Keratinocyte (primary cell): ENCODE data around the gene CNGA4. TPM values are rescaled to one million over a fixed set of nuclear protein-coding genes. Genes with fewer than 3 reads are reported as not detected.

Source experiments
- DNase-seq: peaks from one replicate; pipeline ENCODE4 v3.0.0-alpha.2; 2011; ENCODE audit warnings: low read depth, missing footprints, low spot score
- FAIRE-seq: peaks from 2 replicates; lab custom pipeline; 2011; peaks lifted over from hg19 to GRCh38; lab: Jason Lieb, UNC
- H2AFZ ChIP-seq: 2 replicates; pipeline ENCODE4 v1.6.0; 2012; ENCODE audit warnings: low read length, control low read depth, inconsistent platforms; ENCODE audit not compliant: control insufficient read depth
- H3K27ac ChIP-seq: 2 replicates; pipeline ENCODE4 v1.5.1; 2011; ENCODE audit warnings: low read length; ENCODE audit not compliant: control insufficient read depth, insufficient read depth
- H3K27me3 ChIP-seq: 3 replicates; pipeline ENCODE4 v1.6.0; 2011; ENCODE audit warnings: low read length; ENCODE audit not compliant: control insufficient read depth, insufficient read depth; ENCODE audit errors: extremely low read depth
- H3K36me3 ChIP-seq, 2 experiments: 2 replicates in 1 of 2; 3 replicates in 1 of 2; pipeline ENCODE4 v1.5.1; 2011; ENCODE audit warnings: low read length in 2 of 2, mild to moderate bottlenecking in 1 of 2; ENCODE audit not compliant: control insufficient read depth in 2 of 2, insufficient read depth in 2 of 2; ENCODE audit errors: extremely low read depth in 1 of 2
- H3K4me1 ChIP-seq: 3 replicates; pipeline ENCODE4 v1.5.1; 2011; ENCODE audit warnings: low read length; ENCODE audit not compliant: control insufficient read depth, insufficient read depth; ENCODE audit errors: extremely low read depth
- H3K4me2 ChIP-seq: 3 replicates; pipeline ENCODE4 v1.6.0; 2011; ENCODE audit warnings: low read depth, low read length; ENCODE audit not compliant: control insufficient read depth, insufficient read depth; ENCODE audit errors: extremely low read depth
- H3K4me3 ChIP-seq, 3 experiments: fragments of 200-600 bp in 1 of 3; sonication (generic) in 1 of 3; 2 replicates in 2 of 3; 3 replicates in 1 of 3; pipeline ENCODE4 v1.5.1; 2011 to 2016; ENCODE audit warnings: low read length in 3 of 3, mild to moderate bottlenecking in 3 of 3, control low read depth in 2 of 3, inconsistent platforms in 1 of 3, low read depth in 1 of 3, mixed read lengths in 1 of 3, mixed run types in 1 of 3, moderate library complexity in 1 of 3; ENCODE audit not compliant: control insufficient read depth in 2 of 3, insufficient read depth in 2 of 3; ENCODE audit errors: extremely low read depth in 1 of 3
- H3K79me2 ChIP-seq: 2 replicates; pipeline ENCODE4 v1.6.0; 2012; ENCODE audit warnings: low read length; ENCODE audit not compliant: control insufficient read depth, insufficient read depth
- H3K9ac ChIP-seq: 3 replicates; pipeline ENCODE4 v1.6.0; 2011; ENCODE audit warnings: low read length; ENCODE audit not compliant: control insufficient read depth, insufficient read depth; ENCODE audit errors: extremely low read depth
- H3K9me1 ChIP-seq: 3 replicates; pipeline ENCODE4 v1.6.0; 2011; ENCODE audit warnings: low read length; ENCODE audit not compliant: control insufficient read depth, insufficient read depth; ENCODE audit errors: extremely low read depth
- H3K9me3 ChIP-seq: 2 replicates; pipeline ENCODE4 v1.5.1; 2012; ENCODE audit warnings: low read depth, low read length; ENCODE audit not compliant: control insufficient read depth
- H4K20me1 ChIP-seq: 3 replicates; pipeline ENCODE4 v1.6.0; 2011; ENCODE audit warnings: low read length; ENCODE audit not compliant: control insufficient read depth, insufficient read depth; ENCODE audit errors: extremely low read depth
- CTCF ChIP-seq, 3 experiments: IDR thresholded peaks in 1 of 3; conservative IDR thresholded peaks in 1 of 3; optimal IDR thresholded peaks in 1 of 3; 2 replicates in 2 of 3; 3 replicates in 1 of 3; pipeline versions ENCODE3 to v1.5.1; 2011; ENCODE audit warnings: low read length in 3 of 3, mild to moderate bottlenecking in 3 of 3, moderate library complexity in 2 of 3, control low read depth in 1 of 3, inconsistent platforms in 1 of 3; ENCODE audit not compliant: insufficient read depth in 2 of 3; ENCODE audit errors: extremely low read depth in 1 of 3
- EZH2 ChIP-seq: IDR thresholded peaks from one replicate; pipeline ENCODE4 v1.6.1; 2012; ENCODE audit warnings: inconsistent platforms, mild to moderate bottlenecking, low read length, moderate library complexity
- dilution Hi-C: fragments of 300-500 bp; cut with MboI; formaldehyde crosslinking; loops from one replicate; pipeline ENCODE4 v1.7.0; 2020; ENCODE audit warnings: low sequenced_read_pairs; ENCODE audit not compliant: extremely low pct_ligation_motif_present
- polyA plus RNA-seq, 5 experiments: library from polyadenylated mRNA; depleted of rRNA in 3 of 5; stranded (reverse) in 3 of 5; stranded (forward) in 1 of 5; unstranded in 1 of 5; fragments of >200 nt; gene quantifications; 1 replicate in 1 of 5; 2 replicates in 3 of 5; 3 replicates in 1 of 5; pipeline versions ENCODE4 v1.2.1 to v1.2.3, GENCODE V29; 2011 to 2012; ENCODE audit warnings: missing spikeins in 2 of 5, low read depth in 1 of 5, low replicate concordance in 1 of 5

Gene CNGA4
- polyA plus RNA-seq, 1 donor (not counting 4 experiments of a cell fraction or from before 2014, with no cell fraction given), result 0.09 TPM

GRCh38 chr11:6194065-6194581 is 44.8 kb upstream of the CNGA4 start:
- H3K9ac ChIP-seq, result no peak overlapping the region
- no peaks in the 10 kb centered on the region for H3K36me3 ChIP-seq
- TF ChIP-seq EZH2 (no peak), CTCF (optimal IDR thresholded peaks at IDR 0.05 in 1 of 3, IDR thresholded peaks at IDR 0.05 in 1 of 3, conservative IDR thresholded peaks at IDR 0.05 in 1 of 3; ENCODE audit: extremely low read depth in 1 of 3, insufficient read depth in 2 of 3, low read length in 3 of 3) (no peak)
- H3K9me3 ChIP-seq, result no peaks in the 10 kb centered on the region
- no peaks in the 10 kb centered on the region for H3K79me2 ChIP-seq
- no peak overlapping the region for H3K4me3 ChIP-seq
- DNase-seq (no peak), FAIRE-seq (no peak)
- dilution Hi-C loops, result no loop called here
- no peaks in the 10 kb centered on the region for H3K27me3 ChIP-seq
- no peaks in the 10 kb centered on the region for H4K20me1 ChIP-seq
- H2AFZ ChIP-seq, result no peak overlapping the region
- no peaks in the 10 kb centered on the region for H3K9me1 ChIP-seq
- H3K4me2 ChIP-seq, result no peak overlapping the region
- no peaks in the 10 kb centered on the region for H3K4me1 ChIP-seq
- H3K27ac ChIP-seq, result no peak overlapping the region

GRCh38 chr11:6196396-6196795 is 42.5 kb upstream of the CNGA4 start:
- FAIRE-seq (no peak), DNase-seq (no peak)
- no peaks in the 10 kb centered on the region for H3K9me1 ChIP-seq
- no peak for TF ChIP-seq CTCF (optimal IDR thresholded peaks at IDR 0.05 in 1 of 3, IDR thresholded peaks at IDR 0.05 in 1 of 3, conservative IDR thresholded peaks at IDR 0.05 in 1 of 3; ENCODE audit: extremely low read depth in 1 of 3, insufficient read depth in 2 of 3, low read length in 3 of 3)
- no peak overlapping the region for H2AFZ ChIP-seq
- no peaks in the 10 kb centered on the region for H3K9me3 ChIP-seq
- H4K20me1 ChIP-seq, result no peaks in the 10 kb centered on the region
- no peak overlapping the region for H3K9ac ChIP-seq
- dilution Hi-C loops, result no loop called here
- no peaks in the 10 kb centered on the region for H3K27me3 ChIP-seq
- H3K4me2 ChIP-seq, result no peak overlapping the region
- no peaks in the 10 kb centered on the region for H3K79me2 ChIP-seq
- no peak overlapping the region for H3K4me3 ChIP-seq
- no peak overlapping the region for H3K27ac ChIP-seq
- no peaks in the 10 kb centered on the region for H3K4me1 ChIP-seq
- H3K36me3 ChIP-seq, result no peaks in the 10 kb centered on the region
